WTC11 (cell line): ENCODE results near the gene ABCC6. TPM values are rescaled to one million over a fixed set of nuclear protein-coding genes. Genes with fewer than 3 reads are reported as not detected.
A peak's percentile ranks its signal among the peaks of the same experiment; 100 is the strongest.
"Not testable (repeated sequence)": the region's sequence is repeated elsewhere in the genome, so short reads cannot be mapped to it uniquely, and the experiment has no call there.

Experiments used
- ATAC-seq: fragments of 200-7000 bp; cut with Tn5 transposase; 2 replicates; pipeline ENCODE4 v1.10.0; 2021; ENCODE audit warnings: mild to moderate bottlenecking, moderate library complexity
- CTCF ChIA-PET: fragments of 300-600 bp; sonication (Branson Sonifier 250); formaldehyde crosslinking; loops from one replicate; lab custom pipeline; 2021; ENCODE audit warnings: antibody characterized with exemption; lab: Charles Lee
- POLR2A ChIA-PET: fragments of 350-600 bp; sonication (Branson Sonifier 250); formaldehyde crosslinking; loops from one replicate; lab custom pipeline; 2021; ENCODE audit warnings: antibody characterized with exemption; lab: Charles Lee
- DNase-seq: peaks from one replicate; pipeline ENCODE4 v3.0.0; 2021; ENCODE audit warnings: low spot score
- H3K27ac Mint-ChIP-seq: 2 replicates; pipeline ENCODE4 v1.8.0; 2021; ENCODE audit warnings: mixed read lengths
- H3K27me3 Mint-ChIP-seq: 2 replicates; pipeline ENCODE4 v1.8.0; 2021; ENCODE audit warnings: low read depth, mild to moderate bottlenecking, moderate library complexity, mixed read lengths
- H3K36me3 Mint-ChIP-seq: 2 replicates; pipeline ENCODE4 v1.8.0; 2021; ENCODE audit warnings: mixed read lengths
- H3K4me1 Mint-ChIP-seq: 2 replicates; pipeline ENCODE4 v1.8.0; 2022; ENCODE audit warnings: mixed read lengths
- H3K4me3 Mint-ChIP-seq: 2 replicates; pipeline ENCODE4 v1.8.0; 2021; ENCODE audit warnings: mild to moderate bottlenecking, moderate library complexity, mixed read lengths
- H3K9me3 Mint-ChIP-seq: 2 replicates; pipeline ENCODE4 v1.8.0; 2021; ENCODE audit warnings: mixed read lengths
- ATF3 ChIP-seq: sonication (generic); formaldehyde crosslinking; conservative IDR thresholded peaks from 2 replicates; pipeline ENCODE4 v1.8.1; 2022; ENCODE audit warnings: mild to moderate bottlenecking, missing genetic modification reagents
- E2F1 ChIP-seq: sonication (generic); formaldehyde crosslinking; IDR thresholded peaks from 2 replicates; pipeline ENCODE4 v1.8.0; 2022; ENCODE audit warnings: mild to moderate bottlenecking, missing genetic modification reagents
- ELF4 ChIP-seq: sonication (generic); formaldehyde crosslinking; IDR thresholded peaks from 2 replicates; pipeline ENCODE4 v1.8.1; 2022; ENCODE audit warnings: low read depth, mild to moderate bottlenecking, moderate library complexity, missing genetic modification reagents
- ESRRA ChIP-seq: sonication (generic); formaldehyde crosslinking; IDR thresholded peaks from 2 replicates; pipeline ENCODE4 v1.8.1; 2022; ENCODE audit warnings: mild to moderate bottlenecking, missing genetic modification reagents, borderline replicate concordance
- FOXP1 ChIP-seq: sonication (generic); formaldehyde crosslinking; IDR thresholded peaks from 2 replicates; pipeline ENCODE4 v1.8.0; 2022; ENCODE audit warnings: missing genetic modification reagents, mild to moderate bottlenecking, moderate library complexity, borderline replicate concordance
- HMGXB4 ChIP-seq: sonication (generic); formaldehyde crosslinking; IDR thresholded peaks from 2 replicates; pipeline ENCODE4 v1.8.1; 2023; ENCODE audit warnings: mild to moderate bottlenecking, moderate library complexity, missing genetic modification reagents
- MYBL2 ChIP-seq: sonication (generic); formaldehyde crosslinking; IDR thresholded peaks from 2 replicates; pipeline ENCODE4 v1.8.1; 2023; ENCODE audit warnings: mild to moderate bottlenecking, moderate library complexity, missing genetic modification reagents
- PRDM15 ChIP-seq: sonication (generic); formaldehyde crosslinking; IDR thresholded peaks from 2 replicates; pipeline ENCODE4 v1.8.0; 2022; ENCODE audit warnings: missing genetic modification reagents
- RELA ChIP-seq: sonication (generic); formaldehyde crosslinking; IDR thresholded peaks from 2 replicates; pipeline ENCODE4 v1.8.1; 2022; ENCODE audit warnings: missing genetic modification reagents, mild to moderate bottlenecking, borderline replicate concordance
- total RNA-seq: library from RNA; stranded (reverse); gene quantifications from 3 replicates; pipeline ENCODE4 v1.2.3, GENCODE V29; 2021
- TF ChIP-seq, protein P1 (sequence below): sonication (generic); formaldehyde crosslinking; IDR thresholded peaks from 2 replicates; pipeline ENCODE4 v1.8.1; 2022; ENCODE audit warnings: missing genetic modification reagents, borderline replicate concordance

Gene ABCC6
- total RNA-seq, 1 experiment from 2014 or later, result 1.3 TPM

DNA sequence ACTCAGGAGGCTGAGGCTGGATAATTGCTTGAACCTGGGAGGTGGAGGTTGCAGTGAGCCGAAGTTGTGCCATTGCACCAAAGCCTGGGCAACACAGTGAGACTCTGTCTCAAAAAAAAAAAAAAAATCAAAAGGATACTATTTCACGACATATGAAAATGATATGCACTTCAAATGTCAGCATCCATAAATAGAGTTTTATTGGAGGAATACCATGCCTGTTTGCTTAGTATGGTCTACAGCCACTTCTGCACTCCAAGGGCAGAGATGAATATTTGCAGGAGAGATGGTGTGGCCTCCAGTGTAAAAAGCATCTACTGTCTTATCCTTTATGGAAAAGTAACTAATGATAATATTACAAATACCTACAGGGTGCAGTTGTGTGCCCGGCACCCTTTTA, 27.2 kb downstream of the ABCC6 start:
- no peak overlapping the region for H3K27ac Mint-ChIP-seq
- ChIA-PET CTCF (no interaction called here), POLR2A (no interaction called here)
- DNase-seq (no peak), ATAC-seq (no peak)
- no peaks in the 10 kb centered on the region; the same call in 1 of the 2 replicates for H3K27me3 Mint-ChIP-seq
- H3K36me3 Mint-ChIP-seq, result no peaks in the 10 kb centered on the region
- no peaks in the 10 kb centered on the region for H3K9me3 Mint-ChIP-seq
- peaks cover 15% of the 10 kb centered on the region for H3K4me1 Mint-ChIP-seq
- no peak for TF ChIP-seq RELA (CRISPR knock-in tag)
- no peak for TF ChIP-seq ATF3
- TF ChIP-seq ELF4 (CRISPR knock-in tag), result no peak
- TF ChIP-seq E2F1 (CRISPR knock-in tag), result no peak
- TF ChIP-seq MYBL2, result no peak
- no peak for TF ChIP-seq FOXP1 (CRISPR knock-in tag)
- H3K4me3 Mint-ChIP-seq, result no peak overlapping the region

- DNase-seq (no peak), ATAC-seq (no peak)
- TF ChIP-seq HMGXB4 (no peak), ESRRA (CRISPR knock-in tag) (no peak), PRDM15 (CRISPR knock-in tag) (no peak)
- TF ChIP-seq, protein P1, sequence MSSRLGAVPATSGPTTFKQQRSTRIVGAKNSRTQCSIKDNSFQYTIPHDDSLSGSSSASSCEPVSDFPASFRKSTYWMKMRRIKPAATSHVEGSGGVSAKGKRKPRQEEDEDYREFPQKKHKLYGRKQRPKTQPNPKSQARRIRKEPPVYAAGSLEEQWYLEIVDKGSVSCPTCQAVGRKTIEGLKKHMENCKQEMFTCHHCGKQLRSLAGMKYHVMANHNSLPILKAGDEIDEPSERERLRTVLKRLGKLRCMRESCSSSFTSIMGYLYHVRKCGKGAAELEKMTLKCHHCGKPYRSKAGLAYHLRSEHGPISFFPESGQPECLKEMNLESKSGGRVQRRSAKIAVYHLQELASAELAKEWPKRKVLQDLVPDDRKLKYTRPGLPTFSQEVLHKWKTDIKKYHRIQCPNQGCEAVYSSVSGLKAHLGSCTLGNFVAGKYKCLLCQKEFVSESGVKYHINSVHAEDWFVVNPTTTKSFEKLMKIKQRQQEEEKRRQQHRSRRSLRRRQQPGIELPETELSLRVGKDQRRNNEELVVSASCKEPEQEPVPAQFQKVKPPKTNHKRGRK (CRISPR knock-in tag), result 0 out of 2 replicates have a peak, but pooled peaks have one; percentile 39
- POLR2A ChIA-PET, result no interaction called here
- Mint-ChIP-seq H3K36me3 (no peaks in the 10 kb centered on the region), H3K27ac (peak overlapping the region; percentile 64; the same call in 1 of the 2 replicates), H3K27me3 (no peaks in the 10 kb centered on the region; the same call in 1 of the 2 replicates), H3K4me3 (no peak overlapping the region), H3K9me3 (no peaks in the 10 kb centered on the region), H3K4me1 (peaks cover 10% of the 10 kb centered on the region)
- CTCF ChIA-PET, result no interaction called here
Observed at GRCh38 chr16:16191493-16192167, 31.7 kb downstream of the ABCC6 start.

- ATAC-seq, DNase-seq, H3K4me3 Mint-ChIP-seq, POLR2A ChIA-PET, H3K27me3 Mint-ChIP-seq, H3K4me1 Mint-ChIP-seq, H3K9me3 Mint-ChIP-seq, H3K27ac Mint-ChIP-seq, H3K36me3 Mint-ChIP-seq: not testable (repeated sequence)
- CTCF ChIA-PET, result interaction anchor here (0.8 kb wide), 1 partner anchor 413 kb away, joined by 3 read pairs; no protein-coding TSS in a partner anchor
Observed at GRCh38 chr16:16190966-16191365, 32.3 kb downstream of the ABCC6 start.
